Neural cell (in vitro differentiated cells): ENCODE results near the gene SZT2. TPM values are rescaled to one million over a fixed set of nuclear protein-coding genes. Genes with fewer than 3 reads are reported as not detected.

Source experiments
- H2AFZ ChIP-seq: fragments of 200-600, 300-800 bp; sonication (generic), shearing (Covaris generic); 2 replicates; pipeline ENCODE4 v1.6.0; 2014; ENCODE audit warnings: low read depth, mild to moderate bottlenecking, antibody characterized with exemption, low read length, moderate library complexity
- H3F3A ChIP-seq: fragments of 200-600 bp; shearing (Covaris generic); 2 replicates; pipeline ENCODE4 v1.6.1; 2016; ENCODE audit warnings: mild to moderate bottlenecking, moderate library complexity, mixed read lengths, antibody characterized with exemption, low read length; ENCODE audit not compliant: insufficient read depth, poor library complexity, severe bottlenecking
- H3K27ac ChIP-seq: fragments of 200-600, 300-800 bp; sonication (generic), shearing (Covaris generic); 2 replicates; pipeline ENCODE4 v1.5.1; 2014; ENCODE audit warnings: mild to moderate bottlenecking, low read length, moderate library complexity
- H3K27me3 ChIP-seq: fragments of 300-800, 200-600 bp; sonication (generic), shearing (Covaris generic); 2 replicates; pipeline ENCODE4 v1.6.0; 2014; ENCODE audit warnings: mild to moderate bottlenecking, low read depth, low read length, moderate library complexity; ENCODE audit not compliant: insufficient read depth
- H3K36me3 ChIP-seq: fragments of 300-800, 200-600 bp; sonication (generic), shearing (Covaris generic); 2 replicates; pipeline ENCODE4 v1.5.1; 2014; ENCODE audit warnings: mild to moderate bottlenecking, antibody characterized with exemption, low read length, moderate library complexity; ENCODE audit not compliant: insufficient read depth
- H3K4me2 ChIP-seq: fragments of 300-800, 200-600 bp; sonication (generic), shearing (Covaris generic); 2 replicates; pipeline ENCODE4 v1.6.0; 2014; ENCODE audit warnings: mild to moderate bottlenecking, low read length
- H3K4me3 ChIP-seq: fragments of 300-800, 200-600 bp; sonication (generic), shearing (Covaris generic); 2 replicates; pipeline ENCODE4 v1.5.1; 2014; ENCODE audit warnings: mild to moderate bottlenecking, low read length, moderate library complexity
- H3K79me2 ChIP-seq: fragments of 200-600 bp; shearing (Covaris generic); replicated peaks from 2 replicates; pipeline ENCODE4 v1.6.0; 2014; ENCODE audit warnings: mild to moderate bottlenecking, low read length, moderate library complexity; ENCODE audit not compliant: insufficient read depth
- H3K9ac ChIP-seq: fragments of 300-800, 200-600 bp; sonication (generic), shearing (Covaris generic); 2 replicates; pipeline ENCODE4 v1.6.1; 2016; ENCODE audit warnings: mild to moderate bottlenecking, low read length, mixed read lengths
- H3K9me2 ChIP-seq: fragments of 200-600 bp; shearing (Covaris generic); 2 replicates; pipeline ENCODE4 v1.6.1; 2016; ENCODE audit warnings: mild to moderate bottlenecking, low read length, mixed read lengths; ENCODE audit not compliant: insufficient read depth
- H3K9me3 ChIP-seq: fragments of 200-600, 300-800 bp; sonication (generic), shearing (Covaris generic); 2 replicates; pipeline ENCODE4 v1.6.1; 2016; ENCODE audit warnings: mild to moderate bottlenecking, mixed run types, low read length, moderate library complexity, mixed read lengths
- H4K20me1 ChIP-seq: fragments of 200-600 bp; shearing (Covaris generic); 2 replicates; pipeline ENCODE4 v1.6.1; 2016; ENCODE audit warnings: mild to moderate bottlenecking, mixed run types; ENCODE audit not compliant: insufficient read depth
- CTCF ChIP-seq: fragments of 450-650 bp; IDR thresholded peaks from 2 replicates; pipeline ENCODE4 v1.5.1; 2014; ENCODE audit warnings: antibody characterized with exemption, mild to moderate bottlenecking, moderate library complexity; ENCODE audit not compliant: poor library complexity, severe bottlenecking
- EP300 ChIP-seq: fragments of 450-650 bp; conservative IDR thresholded peaks from 2 replicates; pipeline ENCODE4 v1.6.1; 2014; ENCODE audit warnings: antibody characterized with exemption, mild to moderate bottlenecking, moderate library complexity; ENCODE audit not compliant: poor library complexity, severe bottlenecking
- EZH2 ChIP-seq: fragments of 200-600, 300-800 bp; shearing (Covaris generic), sonication (generic); IDR thresholded peaks from 2 replicates; pipeline ENCODE4 v1.6.1; 2014; ENCODE audit warnings: antibody characterized with exemption, low read length, borderline replicate concordance, mild to moderate bottlenecking; ENCODE audit not compliant: insufficient read depth, poor library complexity, severe bottlenecking
- MXI1 ChIP-seq: fragments of 450-650 bp; conservative IDR thresholded peaks from 2 replicates; pipeline ENCODE4 v1.6.1; 2014; ENCODE audit warnings: antibody characterized with exemption, mild to moderate bottlenecking; ENCODE audit not compliant: poor library complexity, severe bottlenecking
- POLR2AphosphoS5 ChIP-seq: IDR thresholded peaks from 2 replicates; pipeline ENCODE4 v1.6.1; 2012
- RAD21 ChIP-seq: fragments of 450-650 bp; conservative IDR thresholded peaks from 2 replicates; pipeline ENCODE4 v1.6.1; 2014; ENCODE audit warnings: antibody characterized with exemption, mild to moderate bottlenecking, moderate library complexity
- REST ChIP-seq: IDR thresholded peaks from 2 replicates; pipeline ENCODE4 v1.6.1; 2012; ENCODE audit warnings: borderline replicate concordance
- SMC3 ChIP-seq: fragments of 450-650 bp; conservative IDR thresholded peaks from 2 replicates; pipeline ENCODE4 v1.6.1; 2014; ENCODE audit warnings: antibody characterized with exemption, mild to moderate bottlenecking, moderate library complexity; ENCODE audit not compliant: poor library complexity
- TAF1 ChIP-seq: IDR thresholded peaks from 2 replicates; pipeline ENCODE4 v1.6.1; 2012; ENCODE audit warnings: low read depth
- polyA plus RNA-seq: library from polyadenylated mRNA; depleted of rRNA; stranded (reverse); fragments of >200 nt; gene quantifications from 2 replicates; pipeline ENCODE4 v1.2.3, GENCODE V29; 2014

SZT2 gene
- polyA plus RNA-seq, 1 donor from 2014 or later, result 6.6 TPM

GRCh38 chr1:43418858-43419257 is 29.2 kb downstream of the SZT2 start:
- Histone ChIP-seq H3K27ac (no peak overlapping the region), H3K79me2 (no peaks in the 10 kb centered on the region), H3K9me2 (no peaks in the 10 kb centered on the region), H3K4me2 (no peak overlapping the region), H4K20me1 (no peaks in the 10 kb centered on the region), H3K27me3 (no peaks in the 10 kb centered on the region), H2AFZ (no peak overlapping the region), H3K4me3 (no peak overlapping the region), H3K9ac (no peak overlapping the region), H3F3A (no peaks in the 10 kb centered on the region), H3K9me3 (no peaks in the 10 kb centered on the region), H3K36me3 (no peaks in the 10 kb centered on the region)
- TF ChIP-seq POLR2AphosphoS5, result no peak

GRCh38 chr1:43419627-43420425 is 30.1 kb downstream of the SZT2 start:
- Histone ChIP-seq H3K27me3 (no peaks in the 10 kb centered on the region), H3K4me2 (no peak overlapping the region), H3K4me3 (no peak overlapping the region), H3K9me3 (no peaks in the 10 kb centered on the region), H3K79me2 (no peaks in the 10 kb centered on the region), H4K20me1 (no peaks in the 10 kb centered on the region), H3K27ac (no peak overlapping the region), H3F3A (no peaks in the 10 kb centered on the region), H3K9me2 (no peaks in the 10 kb centered on the region), H3K36me3 (no peaks in the 10 kb centered on the region), H3K9ac (no peak overlapping the region), H2AFZ (no peak overlapping the region)
- no peak for TF ChIP-seq MXI1
- no peak for TF ChIP-seq TAF1
- no peak for TF ChIP-seq SMC3
- TF ChIP-seq POLR2AphosphoS5, result no peak
- TF ChIP-seq EZH2, result no peak
- no peak for TF ChIP-seq EP300
- TF ChIP-seq CTCF, result no peak
- TF ChIP-seq RAD21, result no peak
- no peak for TF ChIP-seq REST

- no peaks in the 10 kb centered on the region for H3K9me2 ChIP-seq
- no peaks in the 10 kb centered on the region for H3K79me2 ChIP-seq
- no peak overlapping the region for H2AFZ ChIP-seq
- H3K4me2 ChIP-seq, result no peak overlapping the region
- no peak overlapping the region for H3K9ac ChIP-seq
- no peaks in the 10 kb centered on the region for H3K9me3 ChIP-seq
- H3K4me3 ChIP-seq, result no peak overlapping the region
- H3K36me3 ChIP-seq, result no peaks in the 10 kb centered on the region
- TF ChIP-seq EP300, result no peak
- no peak for TF ChIP-seq MXI1
- TF ChIP-seq POLR2AphosphoS5, result no peak
- TF ChIP-seq SMC3, result no peak
- TF ChIP-seq RAD21, result no peak
- no peak for TF ChIP-seq EZH2
- TF ChIP-seq TAF1, result no peak
- no peak for TF ChIP-seq REST
- no peak for TF ChIP-seq CTCF
- no peaks in the 10 kb centered on the region for H3K27me3 ChIP-seq
- H3F3A ChIP-seq, result no peaks in the 10 kb centered on the region
- H4K20me1 ChIP-seq, result no peaks in the 10 kb centered on the region
- no peak overlapping the region for H3K27ac ChIP-seq
These were observed 31.2 kb downstream of the SZT2 start for GRCh38 chr1:43420874-43421273.
